Activated CD4-positive, alpha-beta T cell treated with anti-CD3 and anti-CD28 coated beads, Interleukin-2, Interleukin-6, amounts not matched to agents 100 ng/mL and 50 ng/mL, durations not matched to agents 16 hours and 8 hours (primary cell): ENCODE results near the gene CENPVL3.
"Not testable (repeated sequence)": the region's sequence is repeated elsewhere in the genome, so short reads cannot be mapped to it uniquely, and the experiment has no call there.

ENCODE experiments used
- DNase-seq: peaks from one replicate; pipeline ENCODE4 v3.0.0-alpha.2; 2020

Gene CENPVL3

GRCh38 chrX:51618241-51619155 lies at the start of gene CENPVL3:
Gene CENPVL3, minus strand, starts transcription at chrX:51618912. Its CDS starts 39 bp downstream, at chrX:51618873.
- not testable (repeated sequence) for DNase-seq

- peak; percentile 4 for DNase-seq
Measured at GRCh38 chrX:51665981-51666380, 47.3 kb upstream of the CENPVL3 start.

GRCh38 chrX:51643377-51643776 lies 24.7 kb upstream of the CENPVL3 start:
- no peak for DNase-seq

GRCh38 chrX:51641421-51642021 lies 22.8 kb upstream of the CENPVL3 start:
- DNase-seq = peak; percentile 34

- not testable (repeated sequence) for DNase-seq
Measured at GRCh38 chrX:51636511-51636910, 17.8 kb upstream of the CENPVL3 start.

- peak; percentile 29 for DNase-seq
Measured at GRCh38 chrX:51614353-51615012, 4.2 kb downstream of the CENPVL3 start.

GRCh38 chrX:51608766-51609165 lies 9.9 kb downstream of the CENPVL3 start:
- DNase-seq = no peak

- no peak for DNase-seq
Measured at GRCh38 chrX:51608126-51608525, 10.6 kb downstream of the CENPVL3 start.

- no peak for DNase-seq
Measured at GRCh38 chrX:51606446-51606845, 12.3 kb downstream of the CENPVL3 start.

- DNase-seq = no peak
Measured at GRCh38 chrX:51598899-51599298, 19.8 kb downstream of the CENPVL3 start.

- DNase-seq = no peak
Measured at GRCh38 chrX:51571874-51572273, 46.8 kb downstream of the CENPVL3 start.

GRCh38 chrX:51569561-51569960 lies 49.2 kb downstream of the CENPVL3 start:
- no peak for DNase-seq

GRCh38 chrX:51568586-51568985 lies 50.1 kb downstream of the CENPVL3 start:
- no peak for DNase-seq
